HG02973 (cell line): ENCODE results near the gene AJAP1.

Experiments used
- ATAC-seq: cut with Tn5 transposase; IDR thresholded peaks from one replicate; pipeline ENCODE4 v1.9.1; 2021; ENCODE audit warnings: moderate library complexity; ENCODE audit not compliant: unreplicated experiment

AJAP1 gene

GRCh38 chr1:4729090-4729471, 74.7 kb downstream of the AJAP1 start:
- ATAC-seq: no peak

- ATAC-seq: no peak
Observed at GRCh38 chr1:4730078-4730477, 75.7 kb downstream of the AJAP1 start.

GRCh38 chr1:4733446-4734177, 79.2 kb downstream of the AJAP1 start:
- no peak for ATAC-seq

GRCh38 chr1:4734219-4734618, 79.8 kb downstream of the AJAP1 start:
- ATAC-seq: no peak

GRCh38 chr1:4734791-4735190, 80.4 kb downstream of the AJAP1 start:
- ATAC-seq: no peak

- no peak for ATAC-seq
Observed at GRCh38 chr1:4736254-4736653, 81.8 kb downstream of the AJAP1 start.

- ATAC-seq: no peak
Observed at GRCh38 chr1:4741876-4742423, 87.5 kb downstream of the AJAP1 start.

- no peak for ATAC-seq
Observed at GRCh38 chr1:4743978-4744750, 89.8 kb downstream of the AJAP1 start.

GRCh38 chr1:4745560-4745959, 91.2 kb downstream of the AJAP1 start:
- no peak for ATAC-seq

- no peak for ATAC-seq
Observed at GRCh38 chr1:4749406-4749805, 95.0 kb downstream of the AJAP1 start.

- no peak for ATAC-seq
Observed at GRCh38 chr1:4750177-4750576, 95.8 kb downstream of the AJAP1 start.

- ATAC-seq: no peak
Observed at GRCh38 chr1:4752059-4752458, 97.7 kb downstream of the AJAP1 start.

- ATAC-seq: no peak
Observed at GRCh38 chr1:4754816-4755215, 100.4 kb downstream of the AJAP1 start.

- no peak for ATAC-seq
Observed at GRCh38 chr1:4755301-4755845, 101.0 kb downstream of the AJAP1 start.

GRCh38 chr1:4755864-4756504, 101.6 kb downstream of the AJAP1 start:
- ATAC-seq: no peak

GRCh38 chr1:4756851-4757580, 102.6 kb downstream of the AJAP1 start:
- no peak for ATAC-seq

GRCh38 chr1:4759671-4760070, 105.3 kb downstream of the AJAP1 start:
- ATAC-seq: no peak

GRCh38 chr1:4760088-4760487, 105.7 kb downstream of the AJAP1 start:
- ATAC-seq: no peak

GRCh38 chr1:4761324-4761723, 106.9 kb downstream of the AJAP1 start:
- ATAC-seq: no peak

- ATAC-seq: no peak
Observed at GRCh38 chr1:4762146-4762545, 107.7 kb downstream of the AJAP1 start.

- no peak for ATAC-seq
Observed at GRCh38 chr1:4767308-4767707, 112.9 kb downstream of the AJAP1 start.
